HFFc6 (cell line): ENCODE results near the gene RSRC1. TPM values are rescaled to one million over a fixed set of nuclear protein-coding genes. Genes with fewer than 3 reads are reported as not detected.

Source experiments
- DNase-seq: peaks from one replicate; pipeline ENCODE4 v3.0.0-alpha.2; 2018
- H3K27ac Mint-ChIP-seq: 2 replicates; pipeline ENCODE4 v1.8.0; 2020; ENCODE audit warnings: mild to moderate bottlenecking, mixed read lengths
- H3K27me3 Mint-ChIP-seq: 2 replicates; pipeline ENCODE4 v1.8.0; 2021; ENCODE audit warnings: mild to moderate bottlenecking, moderate library complexity, mixed read lengths; ENCODE audit not compliant: insufficient read depth
- H3K36me3 Mint-ChIP-seq: 2 replicates; pipeline ENCODE4 v1.8.0; 2021; ENCODE audit warnings: low read depth, mixed read lengths
- H3K4me1 Mint-ChIP-seq: 2 replicates; pipeline ENCODE4 v1.8.0; 2020; ENCODE audit warnings: low read depth, mixed read lengths
- H3K4me3 Mint-ChIP-seq: 2 replicates; pipeline ENCODE4 v1.8.0; 2020; ENCODE audit warnings: mild to moderate bottlenecking, moderate library complexity, mixed read lengths
- H3K9me3 Mint-ChIP-seq: 2 replicates; pipeline ENCODE4 v1.8.0; 2020; ENCODE audit warnings: mild to moderate bottlenecking, mixed read lengths
- total RNA-seq, 6 experiments: library from RNA; stranded (reverse); fragmentation: NEBNext Ultra II Directional; extraction: Animal tissue kit (Norgen Biotek cat#: 25700); gene quantifications; 2 replicates in 1 of 6; 3 replicates in 5 of 6; pipeline ENCODE4 v1.2.3, GENCODE V29; 2021
- TF ChIP-seq, protein P1 (sequence below): fragments of 200-600 bp; sonication (generic); IDR thresholded peaks from 2 replicates; pipeline ENCODE4 v1.5.0; 2021; ENCODE audit warnings: antibody characterized with exemption, mild to moderate bottlenecking

RSRC1 gene
- total RNA-seq, 6 experiments from 2014 or later = 20.5 to 37.6 (median 33.0) TPM

DNA sequence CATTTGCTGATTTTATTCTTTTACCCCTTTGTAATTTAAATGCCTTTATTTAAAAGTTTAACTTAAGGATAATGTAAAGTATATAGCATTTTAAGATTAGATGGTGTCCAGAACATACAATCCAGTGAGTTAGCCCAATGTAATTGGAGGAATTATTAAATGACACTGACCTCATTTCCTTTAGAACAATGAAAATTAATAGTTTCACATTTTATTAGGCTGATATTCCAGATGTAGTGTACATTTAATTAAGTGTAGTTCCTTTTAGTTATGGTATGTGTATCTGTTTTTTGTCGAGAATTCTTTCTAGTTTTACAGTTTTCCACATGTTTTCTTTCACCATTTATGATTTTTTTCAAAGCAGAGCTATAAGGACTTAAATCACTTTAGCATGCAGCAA is 75.8 kb downstream of the RSRC1 start:
- H3K4me1 Mint-ChIP-seq = peaks cover 8% of the 10 kb centered on the region
- DNase-seq = no peak
- H3K4me3 Mint-ChIP-seq = no peak overlapping the region
- no peaks in the 10 kb centered on the region for H3K36me3 Mint-ChIP-seq
- no peaks in the 10 kb centered on the region for H3K9me3 Mint-ChIP-seq
- no peaks in the 10 kb centered on the region; the same call in none of the 2 replicates for H3K27me3 Mint-ChIP-seq
- H3K27ac Mint-ChIP-seq = no peak overlapping the region
- TF ChIP-seq, protein P1, sequence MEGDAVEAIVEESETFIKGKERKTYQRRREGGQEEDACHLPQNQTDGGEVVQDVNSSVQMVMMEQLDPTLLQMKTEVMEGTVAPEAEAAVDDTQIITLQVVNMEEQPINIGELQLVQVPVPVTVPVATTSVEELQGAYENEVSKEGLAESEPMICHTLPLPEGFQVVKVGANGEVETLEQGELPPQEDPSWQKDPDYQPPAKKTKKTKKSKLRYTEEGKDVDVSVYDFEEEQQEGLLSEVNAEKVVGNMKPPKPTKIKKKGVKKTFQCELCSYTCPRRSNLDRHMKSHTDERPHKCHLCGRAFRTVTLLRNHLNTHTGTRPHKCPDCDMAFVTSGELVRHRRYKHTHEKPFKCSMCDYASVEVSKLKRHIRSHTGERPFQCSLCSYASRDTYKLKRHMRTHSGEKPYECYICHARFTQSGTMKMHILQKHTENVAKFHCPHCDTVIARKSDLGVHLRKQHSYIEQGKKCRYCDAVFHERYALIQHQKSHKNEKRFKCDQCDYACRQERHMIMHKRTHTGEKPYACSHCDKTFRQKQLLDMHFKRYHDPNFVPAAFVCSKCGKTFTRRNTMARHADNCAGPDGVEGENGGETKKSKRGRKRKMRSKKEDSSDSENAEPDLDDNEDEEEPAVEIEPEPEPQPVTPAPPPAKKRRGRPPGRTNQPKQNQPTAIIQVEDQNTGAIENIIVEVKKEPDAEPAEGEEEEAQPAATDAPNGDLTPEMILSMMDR = no peak

DNA sequence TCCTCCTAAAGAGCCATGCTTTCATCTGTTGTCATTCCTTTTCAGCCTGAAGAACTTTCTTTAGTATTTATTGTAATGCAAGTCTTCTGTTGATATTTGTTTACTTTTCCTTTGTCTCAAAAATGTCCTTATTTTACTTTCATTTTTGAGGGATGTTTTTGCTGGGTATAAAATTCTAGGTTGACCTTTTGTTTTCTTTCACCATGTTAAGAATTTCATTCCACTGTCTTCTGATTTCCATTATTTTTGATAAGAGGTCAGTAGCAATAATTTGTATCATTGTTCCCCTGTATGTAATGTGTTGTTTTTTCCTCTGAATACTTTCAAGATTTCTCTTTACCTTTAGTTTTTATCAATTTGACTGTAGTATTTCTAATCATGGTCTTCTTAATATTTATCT is 91.1 kb downstream of the RSRC1 start:
- DNase-seq = no peak
- no peaks in the 10 kb centered on the region for H3K4me1 Mint-ChIP-seq

DNA sequence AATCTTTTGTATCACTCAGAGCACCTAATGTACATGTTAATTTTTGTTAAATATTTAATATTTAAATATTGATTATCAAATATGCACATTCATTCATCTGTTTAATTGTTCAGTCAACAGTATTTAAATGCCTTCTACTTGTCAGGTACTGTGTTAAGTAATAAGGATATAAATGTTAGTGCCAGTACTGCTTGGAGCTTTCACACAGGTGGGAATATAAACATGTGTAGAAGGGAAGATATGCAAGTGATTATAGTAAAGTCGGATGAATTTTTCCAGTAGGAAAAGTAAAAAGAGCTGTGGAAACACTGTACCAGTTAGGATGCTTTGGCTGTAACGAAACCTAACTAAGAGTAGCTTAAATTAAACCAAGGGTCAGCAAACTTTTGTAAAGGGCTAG is 95.4 kb downstream of the RSRC1 start:
- H3K27ac Mint-ChIP-seq = no peak overlapping the region
- H3K4me1 Mint-ChIP-seq = no peaks in the 10 kb centered on the region
- peaks cover 15% of the 10 kb centered on the region for H3K36me3 Mint-ChIP-seq
- TF ChIP-seq, protein P1 = no peak
- no peaks in the 10 kb centered on the region for H3K27me3 Mint-ChIP-seq
- H3K9me3 Mint-ChIP-seq = peaks cover 15% of the 10 kb centered on the region
- no peak for DNase-seq
- H3K4me3 Mint-ChIP-seq = no peak overlapping the region

More for the DNA sequence above, 91.1 kb downstream of the RSRC1 start:
- Mint-ChIP-seq H3K4me3 (no peak overlapping the region), H3K27me3 (no peaks in the 10 kb centered on the region), H3K36me3 (peaks cover 42% of the 10 kb centered on the region), H3K27ac (no peak overlapping the region), H3K9me3 (peaks cover 48% of the 10 kb centered on the region)
- TF ChIP-seq, protein P1 = no peak

DNA sequence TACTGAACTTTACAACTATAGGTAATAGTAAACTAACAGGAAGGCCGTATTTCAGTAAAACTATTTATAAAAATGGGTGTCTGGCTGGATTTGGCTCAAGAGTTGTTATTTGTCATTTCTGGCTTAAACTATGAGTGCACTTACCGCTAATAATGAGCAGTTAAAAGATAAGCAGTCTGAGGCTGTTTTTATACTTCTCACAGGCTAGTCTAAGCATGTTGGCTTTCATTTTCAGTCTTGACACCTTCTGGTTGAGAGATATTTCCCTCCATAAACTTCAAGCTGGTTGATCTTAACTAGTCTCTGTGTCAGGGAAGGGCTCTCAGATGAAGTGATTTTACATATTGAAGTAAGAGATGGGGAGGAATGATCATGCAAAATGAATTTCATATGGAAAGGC is 96.1 kb downstream of the RSRC1 start:
- H3K27ac Mint-ChIP-seq = no peak overlapping the region

DNA sequence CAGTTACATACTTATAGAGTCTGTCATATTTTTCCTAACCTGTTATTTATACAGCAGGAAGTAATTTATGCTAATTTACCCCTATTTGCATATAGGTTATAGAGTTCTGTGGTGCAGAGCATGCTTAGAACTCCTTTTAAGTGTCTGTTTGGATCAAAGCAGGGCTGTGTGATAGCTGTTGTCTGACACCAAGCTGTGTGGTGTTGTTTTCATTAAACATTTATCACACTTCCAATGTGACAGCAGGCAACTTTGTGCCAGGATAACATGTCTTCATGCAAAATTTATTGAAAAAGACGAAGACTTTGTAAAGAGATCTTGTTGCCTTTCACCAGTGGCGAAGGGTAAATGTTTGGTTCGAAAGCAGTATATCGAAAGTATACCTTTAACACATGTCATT is 100.2 kb downstream of the RSRC1 start:
- Mint-ChIP-seq H3K4me3 (no peak overlapping the region), H3K27ac (no peak overlapping the region), H3K9me3 (no peaks in the 10 kb centered on the region), H3K4me1 (peaks cover 16% of the 10 kb centered on the region; the same call in 1 of the 2 replicates), H3K27me3 (no peaks in the 10 kb centered on the region), H3K36me3 (peaks cover 8% of the 10 kb centered on the region)
- TF ChIP-seq, protein P1 = no peak
- no peak for DNase-seq

More for the DNA sequence above, 96.1 kb downstream of the RSRC1 start:
- no peak for DNase-seq
- Mint-ChIP-seq H3K9me3 (peaks cover 9% of the 10 kb centered on the region), H3K36me3 (peaks cover 9% of the 10 kb centered on the region), H3K27me3 (no peaks in the 10 kb centered on the region), H3K4me1 (peaks cover 2% of the 10 kb centered on the region; the same call in 1 of the 2 replicates), H3K4me3 (no peak overlapping the region)
- TF ChIP-seq, protein P1 = no peak

DNA sequence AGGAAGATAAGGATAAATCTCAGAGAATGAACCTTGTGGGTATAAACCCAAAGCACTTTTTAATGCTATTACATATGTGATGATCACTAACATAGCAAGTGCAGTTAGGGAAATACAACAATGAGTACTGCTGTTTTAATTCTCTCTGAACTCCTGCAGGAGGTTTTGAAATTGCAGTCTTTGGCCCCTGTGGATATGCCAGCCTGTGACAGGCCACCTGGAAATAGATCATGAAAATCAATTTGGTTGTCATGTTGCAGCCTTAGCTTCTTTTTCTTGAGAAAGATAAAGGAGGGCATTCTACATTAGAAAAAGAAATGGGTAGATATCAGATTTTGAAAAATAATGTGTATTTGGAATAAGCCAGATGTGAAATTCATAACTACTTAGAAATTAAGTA is 103.6 kb downstream of the RSRC1 start:
- DNase-seq = no peak
- no peak overlapping the region for H3K27ac Mint-ChIP-seq
- peaks cover 16% of the 10 kb centered on the region; the same call in 1 of the 2 replicates for H3K4me1 Mint-ChIP-seq
- no peaks in the 10 kb centered on the region for H3K27me3 Mint-ChIP-seq
- H3K4me3 Mint-ChIP-seq = no peak overlapping the region
- H3K36me3 Mint-ChIP-seq = peaks cover 13% of the 10 kb centered on the region
- no peaks in the 10 kb centered on the region for H3K9me3 Mint-ChIP-seq
- TF ChIP-seq, protein P1 = no peak
